Astrocyte of the cerebellum (primary cell): Measurements from ENCODE around the gene CRYGN.

ENCODE experiments used
- DNase-seq: peaks from one replicate; pipeline ENCODE4 v3.0.0-alpha.2; 2011; ENCODE audit warnings: low read depth
- H3K4me3 ChIP-seq: 2 replicates; pipeline ENCODE4 v1.5.1; 2011; ENCODE audit warnings: mild to moderate bottlenecking, low read depth, low read length, moderate library complexity
- CTCF ChIP-seq: IDR thresholded peaks from 2 replicates; pipeline ENCODE4 v1.5.1; 2012; ENCODE audit warnings: low read length, low read depth, moderate library complexity, mild to moderate bottlenecking; ENCODE audit errors: missing control alignments
- in situ Hi-C: cut with HindIII; loops from 2 replicates; pipeline ENCODE4 v1.10.0; 2017; ENCODE audit warnings: low sequenced_read_pairs

Gene CRYGN

GRCh38 chr7:151379534-151380198 is 60.3 kb downstream of the CRYGN start:
- DNase-seq, result no peak
- in situ Hi-C loops, result no loop called here
- no peak for TF ChIP-seq CTCF
- H3K4me3 ChIP-seq, result no peak overlapping the region

- in situ Hi-C loops, result no loop called here
- DNase-seq, result no peak
- no peak for TF ChIP-seq CTCF
- H3K4me3 ChIP-seq, result no peak overlapping the region
Observed at GRCh38 chr7:151379193-151379520, 60.8 kb downstream of the CRYGN start.
